Osteoblast (primary cell): ENCODE measurements around the gene ARMH4. TPM values are rescaled to one million over a fixed set of nuclear protein-coding genes. Genes with fewer than 3 reads are reported as not detected.

Experiments used
- DNase-seq: peaks from one replicate; pipeline ENCODE4 v3.0.0; 2011; ENCODE audit warnings: low spot score, mixed read lengths; ENCODE audit not compliant: insufficient read length; ENCODE audit errors: missing footprints
- H2AFZ ChIP-seq: 2 replicates; pipeline ENCODE4 v1.6.0; 2011; ENCODE audit warnings: mild to moderate bottlenecking, low read length
- H3K27ac ChIP-seq: 2 replicates; pipeline ENCODE4 v1.5.1; 2011; ENCODE audit warnings: mild to moderate bottlenecking, low read depth, low read length, moderate library complexity
- H3K27me3 ChIP-seq: 2 replicates; pipeline ENCODE4 v1.6.0; 2012; ENCODE audit warnings: mild to moderate bottlenecking, control low read depth, inconsistent platforms, low read length, moderate library complexity; ENCODE audit not compliant: insufficient read depth
- H3K36me3 ChIP-seq: 2 replicates; pipeline ENCODE4 v1.5.1; 2011; ENCODE audit warnings: mild to moderate bottlenecking, low read length, control low read depth, moderate library complexity; ENCODE audit not compliant: insufficient read depth
- H3K4me1 ChIP-seq: 2 replicates; pipeline ENCODE4 v1.5.1; 2011; ENCODE audit warnings: mild to moderate bottlenecking, low read length, control low read depth, moderate library complexity; ENCODE audit not compliant: insufficient read depth
- H3K4me2 ChIP-seq: 2 replicates; pipeline ENCODE4 v1.6.0; 2011; ENCODE audit warnings: mild to moderate bottlenecking, low read length; ENCODE audit not compliant: insufficient read depth
- H3K4me3 ChIP-seq: fragments of 200-600 bp; sonication (generic); 3 replicates; pipeline ENCODE4 v1.5.1; 2012; ENCODE audit warnings: mild to moderate bottlenecking, low read length, inconsistent platforms; ENCODE audit not compliant: insufficient read depth
- H3K79me2 ChIP-seq: 2 replicates; pipeline ENCODE4 v1.6.0; 2012; ENCODE audit warnings: mild to moderate bottlenecking, low read length, control low read depth, inconsistent platforms; ENCODE audit not compliant: insufficient read depth
- H3K9me3 ChIP-seq: 2 replicates; pipeline ENCODE4 v1.5.1; 2011; ENCODE audit warnings: low read depth, low read length, control low read depth
- H4K20me1 ChIP-seq: 2 replicates; pipeline ENCODE4 v1.6.0; 2012; ENCODE audit warnings: mild to moderate bottlenecking, low read length, control low read depth; ENCODE audit not compliant: insufficient read depth
- total RNA-seq: library from RNA; depleted of rRNA; stranded (reverse); fragments of >200 nt; gene quantifications from 2 replicates; pipeline ENCODE4 v1.2.3, GENCODE V29; 2012
- TF ChIP-seq, protein P1 (sequence below): IDR thresholded peaks from 2 replicates; pipeline ENCODE4 v1.5.1; 2011; ENCODE audit warnings: mild to moderate bottlenecking, low read depth, low read length, moderate library complexity; ENCODE audit errors: extremely low read depth

The ARMH4 gene
- total RNA-seq, 1 donor = 10.9 TPM

DNA sequence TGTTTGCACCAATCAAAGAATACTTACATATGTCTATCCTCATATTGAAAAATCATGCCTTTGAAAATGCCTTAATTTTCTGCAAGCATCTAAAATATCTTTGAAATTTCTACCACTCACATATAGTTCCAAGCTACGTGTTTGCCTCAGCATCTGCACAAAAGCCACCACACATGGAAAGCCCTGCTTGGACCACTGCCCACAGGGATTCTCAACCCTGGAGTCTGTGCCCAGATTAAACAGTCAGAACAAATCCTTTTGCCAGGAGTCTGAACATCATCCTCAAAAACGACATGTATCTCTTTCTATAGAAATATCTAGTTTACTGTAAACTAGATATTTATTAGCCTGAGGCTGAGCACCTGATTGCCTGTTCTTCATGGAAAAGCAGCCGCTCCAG lies 32.6 kb downstream of the ARMH4 start:
- Histone ChIP-seq H3K36me3 (no peaks in the 10 kb centered on the region), H3K79me2 (no peaks in the 10 kb centered on the region), H2AFZ (no peak overlapping the region), H3K9me3 (no peaks in the 10 kb centered on the region), H3K27ac (no peak overlapping the region), H3K4me3 (no peak overlapping the region), H3K27me3 (no peaks in the 10 kb centered on the region), H3K4me2 (no peak overlapping the region), H4K20me1 (no peaks in the 10 kb centered on the region), H3K4me1 (no peaks in the 10 kb centered on the region)
- TF ChIP-seq, protein P1, sequence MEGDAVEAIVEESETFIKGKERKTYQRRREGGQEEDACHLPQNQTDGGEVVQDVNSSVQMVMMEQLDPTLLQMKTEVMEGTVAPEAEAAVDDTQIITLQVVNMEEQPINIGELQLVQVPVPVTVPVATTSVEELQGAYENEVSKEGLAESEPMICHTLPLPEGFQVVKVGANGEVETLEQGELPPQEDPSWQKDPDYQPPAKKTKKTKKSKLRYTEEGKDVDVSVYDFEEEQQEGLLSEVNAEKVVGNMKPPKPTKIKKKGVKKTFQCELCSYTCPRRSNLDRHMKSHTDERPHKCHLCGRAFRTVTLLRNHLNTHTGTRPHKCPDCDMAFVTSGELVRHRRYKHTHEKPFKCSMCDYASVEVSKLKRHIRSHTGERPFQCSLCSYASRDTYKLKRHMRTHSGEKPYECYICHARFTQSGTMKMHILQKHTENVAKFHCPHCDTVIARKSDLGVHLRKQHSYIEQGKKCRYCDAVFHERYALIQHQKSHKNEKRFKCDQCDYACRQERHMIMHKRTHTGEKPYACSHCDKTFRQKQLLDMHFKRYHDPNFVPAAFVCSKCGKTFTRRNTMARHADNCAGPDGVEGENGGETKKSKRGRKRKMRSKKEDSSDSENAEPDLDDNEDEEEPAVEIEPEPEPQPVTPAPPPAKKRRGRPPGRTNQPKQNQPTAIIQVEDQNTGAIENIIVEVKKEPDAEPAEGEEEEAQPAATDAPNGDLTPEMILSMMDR = no peak
- no peak for DNase-seq

DNA sequence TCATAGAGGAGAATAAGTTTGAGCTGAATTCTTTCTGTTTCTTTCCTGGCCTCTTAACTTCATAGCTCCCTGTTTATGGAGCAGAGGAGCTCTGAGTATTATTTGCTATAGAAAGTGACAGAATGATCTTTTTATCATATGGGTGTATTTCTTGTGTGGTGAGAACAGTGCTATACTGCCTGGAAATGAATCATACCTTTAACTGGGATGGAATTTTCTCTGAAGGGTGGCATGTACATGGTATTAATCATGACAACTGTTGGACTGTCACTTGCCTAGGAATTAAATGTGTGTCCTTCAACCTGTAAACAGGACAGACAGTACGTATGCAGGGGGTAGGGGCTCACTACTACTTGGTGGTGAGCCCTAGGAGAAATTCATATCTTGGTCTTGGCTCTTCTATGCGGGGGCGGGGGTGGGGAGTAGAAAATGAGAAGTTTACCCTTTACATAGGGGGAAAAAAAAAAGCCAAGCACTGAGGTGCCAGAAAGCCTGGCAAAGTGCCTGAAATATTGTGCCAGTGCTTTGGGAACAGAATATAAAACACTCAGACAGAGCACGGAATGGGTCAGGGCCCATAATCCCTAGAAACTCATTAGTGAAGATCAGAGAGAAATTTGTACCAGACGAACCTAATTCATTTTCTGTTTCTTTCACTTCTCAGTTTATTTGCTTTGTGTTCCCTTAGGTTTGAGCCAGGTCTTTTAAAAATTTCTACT lies 33.8 kb downstream of the ARMH4 start:
- H3K27ac ChIP-seq = no peak overlapping the region
- H3K4me3 ChIP-seq = no peak overlapping the region
- TF ChIP-seq, protein P1 = no peak
- no peak overlapping the region for H2AFZ ChIP-seq
- no peak overlapping the region for H3K4me2 ChIP-seq
- H3K36me3 ChIP-seq = no peaks in the 10 kb centered on the region
- no peaks in the 10 kb centered on the region for H4K20me1 ChIP-seq
- H3K9me3 ChIP-seq = no peaks in the 10 kb centered on the region
- no peak for DNase-seq
- H3K4me1 ChIP-seq = no peaks in the 10 kb centered on the region
- H3K79me2 ChIP-seq = no peaks in the 10 kb centered on the region
- peaks cover under 1% of the 10 kb centered on the region for H3K27me3 ChIP-seq

DNA sequence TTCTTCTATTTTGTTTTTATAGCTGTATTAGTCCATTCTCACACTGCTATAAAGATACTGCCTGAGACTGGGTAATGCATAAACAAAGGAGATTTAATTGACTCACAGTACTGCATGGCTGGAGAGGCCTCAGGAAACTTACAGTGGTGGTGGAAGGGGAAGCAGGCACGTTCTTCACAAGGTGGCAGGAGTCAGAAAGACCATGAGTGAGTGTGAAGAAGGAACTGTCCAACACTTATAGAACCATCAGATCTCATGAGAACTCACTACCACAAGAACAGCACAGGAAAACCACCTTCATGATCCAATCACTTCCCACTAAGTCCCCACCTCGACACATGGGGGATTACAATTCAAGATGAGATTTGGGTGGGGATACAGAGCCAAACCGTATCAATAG lies 42.3 kb downstream of the ARMH4 start:
- DNase-seq = no peak
- no peak overlapping the region for H3K27ac ChIP-seq
- peaks cover 4% of the 10 kb centered on the region for H3K4me1 ChIP-seq
- no peaks in the 10 kb centered on the region for H3K36me3 ChIP-seq
- H3K27me3 ChIP-seq = peaks cover 17% of the 10 kb centered on the region
- no peak overlapping the region for H2AFZ ChIP-seq
- TF ChIP-seq, protein P1 = no peak
- H3K79me2 ChIP-seq = no peaks in the 10 kb centered on the region
- H4K20me1 ChIP-seq = no peaks in the 10 kb centered on the region
- H3K4me2 ChIP-seq = no peak overlapping the region
- H3K4me3 ChIP-seq = no peak overlapping the region
- no peaks in the 10 kb centered on the region for H3K9me3 ChIP-seq

DNA sequence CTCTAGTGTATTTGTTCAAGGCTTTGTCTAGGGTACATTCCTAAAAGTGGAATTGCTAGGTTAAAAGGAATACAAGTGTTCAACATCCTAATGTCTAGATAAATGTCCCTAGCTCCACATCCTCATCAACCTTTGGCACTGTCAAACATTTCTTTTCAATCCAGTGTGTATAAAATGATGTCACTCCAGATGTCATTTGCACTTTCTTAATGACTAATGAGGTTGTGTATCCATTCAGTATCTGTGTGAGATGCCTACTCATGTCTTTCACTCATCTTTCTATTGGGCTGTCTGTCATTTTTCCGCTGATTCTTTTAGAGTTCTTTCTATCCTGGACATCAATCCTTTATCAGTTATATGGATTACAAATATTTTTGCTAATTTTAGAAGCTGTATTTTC lies 43.3 kb downstream of the ARMH4 start:
- no peak overlapping the region for H3K27ac ChIP-seq
- H3K27me3 ChIP-seq = peaks cover 17% of the 10 kb centered on the region
- TF ChIP-seq, protein P1 = no peak
- H3K4me3 ChIP-seq = no peak overlapping the region
- no peaks in the 10 kb centered on the region for H4K20me1 ChIP-seq
- no peaks in the 10 kb centered on the region for H3K79me2 ChIP-seq
- no peak overlapping the region for H3K4me2 ChIP-seq
- H3K9me3 ChIP-seq = no peaks in the 10 kb centered on the region
- H3K36me3 ChIP-seq = no peaks in the 10 kb centered on the region
- H3K4me1 ChIP-seq = peaks cover 4% of the 10 kb centered on the region
- H2AFZ ChIP-seq = no peak overlapping the region
- no peak for DNase-seq
